MM.1S (cell line): ENCODE results near the gene MROH7.

Experiments
- DNase-seq: peaks from one replicate; pipeline ENCODE4 v3.0.0-alpha.2; 2015
- H2AFZ ChIP-seq: fragments of 300-600 bp; sonication (generic); 2 replicates; pipeline ENCODE4 v1.6.0; 2016; ENCODE audit warnings: antibody characterized with exemption, low read length
- H3F3A ChIP-seq: fragments of 300-600 bp; sonication (generic); 2 replicates; pipeline ENCODE4 v1.6.1; 2016; ENCODE audit warnings: mild to moderate bottlenecking, antibody characterized with exemption, low read length, moderate library complexity, mixed read lengths; ENCODE audit not compliant: insufficient read depth
- H3K27ac ChIP-seq: fragments of 300-600 bp; sonication (generic); 2 replicates; pipeline ENCODE4 v1.5.1; 2016; ENCODE audit warnings: mild to moderate bottlenecking, low read length
- H3K27me3 ChIP-seq: fragments of 300-600 bp; sonication (generic); replicated peaks from 2 replicates; pipeline ENCODE4 v1.6.0; 2016; ENCODE audit warnings: low read length; ENCODE audit not compliant: insufficient read depth
- H3K36me3 ChIP-seq: fragments of 300-600 bp; sonication (generic); replicated peaks from 2 replicates; pipeline ENCODE4 v1.6.1; 2016; ENCODE audit warnings: mild to moderate bottlenecking, low read length, mixed read lengths; ENCODE audit not compliant: insufficient read depth
- H3K4me1 ChIP-seq: fragments of 300-600 bp; sonication (generic); 2 replicates; pipeline ENCODE4 v1.6.1; 2016; ENCODE audit warnings: low read length, mixed read lengths
- H3K4me2 ChIP-seq: fragments of 300-600 bp; sonication (generic); 2 replicates; pipeline ENCODE4 v1.6.0; 2016; ENCODE audit warnings: low read depth, low read length
- H3K4me3 ChIP-seq: fragments of 300-600 bp; sonication (generic); 2 replicates; pipeline ENCODE4 v1.5.1; 2016; ENCODE audit warnings: low read length, mixed read lengths
- H3K79me2 ChIP-seq: fragments of 300-600 bp; sonication (generic); 2 replicates; pipeline ENCODE4 v1.6.1; 2016; ENCODE audit warnings: mixed run types, low read length, mixed read lengths
- H3K9ac ChIP-seq: fragments of 300-600 bp; sonication (generic); 2 replicates; pipeline ENCODE4 v1.6.1; 2016; ENCODE audit warnings: low read length, mixed read lengths
- H3K9me2 ChIP-seq: fragments of 300-600 bp; sonication (generic); replicated peaks from 2 replicates; pipeline ENCODE4 v1.6.1; 2016; ENCODE audit warnings: mild to moderate bottlenecking, low read length, mixed read lengths; ENCODE audit not compliant: insufficient read depth
- H3K9me3 ChIP-seq: fragments of 300-600 bp; sonication (generic); replicated peaks from 2 replicates; pipeline ENCODE4 v1.6.1; 2016; ENCODE audit warnings: mild to moderate bottlenecking, low read length, mixed read lengths; ENCODE audit not compliant: insufficient read depth
- H4K20me1 ChIP-seq: fragments of 300-600 bp; sonication (generic); 2 replicates; pipeline ENCODE4 v1.6.1; 2016; ENCODE audit warnings: mild to moderate bottlenecking, low read length, moderate library complexity, mixed read lengths; ENCODE audit not compliant: insufficient read depth
- CTCF ChIP-seq: fragments of 300-600 bp; sonication (generic); IDR thresholded peaks from 2 replicates; pipeline ENCODE4 v1.5.1; 2016; ENCODE audit warnings: antibody characterized with exemption, low read length, mixed read lengths
- EZH2 ChIP-seq: fragments of 300-600 bp; sonication (generic); optimal IDR thresholded peaks from 2 replicates; pipeline ENCODE3; 2017; ENCODE audit warnings: low read depth, mild to moderate bottlenecking, antibody characterized with exemption, low read length, mixed read lengths
- EZH2phosphoT487 ChIP-seq: fragments of 300-600 bp; sonication (generic); IDR thresholded peaks from 2 replicates; pipeline ENCODE4 v1.6.1; 2018; ENCODE audit warnings: antibody characterized with exemption, low read length

MROH7 gene

GRCh38 chr1:54754045-54754444 lies 112.5 kb downstream of the MROH7 start:
- H3K4me3 ChIP-seq = no peak overlapping the region
- no peaks in the 10 kb centered on the region for H3F3A ChIP-seq
- no peaks in the 10 kb centered on the region for H3K9me2 ChIP-seq
- H3K4me2 ChIP-seq = no peak overlapping the region
- H3K36me3 ChIP-seq = no peaks in the 10 kb centered on the region
- H3K9ac ChIP-seq = no peak overlapping the region
- no peak for TF ChIP-seq CTCF
- TF ChIP-seq EZH2 = no peak
- no peak for TF ChIP-seq EZH2phosphoT487
- no peak for DNase-seq
- H3K9me3 ChIP-seq = no peaks in the 10 kb centered on the region
- H3K4me1 ChIP-seq = no peaks in the 10 kb centered on the region
- H3K27me3 ChIP-seq = no peaks in the 10 kb centered on the region
- H2AFZ ChIP-seq = no peak overlapping the region
- no peaks in the 10 kb centered on the region for H3K79me2 ChIP-seq
- no peak overlapping the region for H3K27ac ChIP-seq
- no peaks in the 10 kb centered on the region for H4K20me1 ChIP-seq

GRCh38 chr1:54754486-54755285 lies 113.1 kb downstream of the MROH7 start:
- no peaks in the 10 kb centered on the region for H3K36me3 ChIP-seq
- no peaks in the 10 kb centered on the region for H3K79me2 ChIP-seq
- H2AFZ ChIP-seq = no peak overlapping the region
- TF ChIP-seq EZH2phosphoT487 = no peak
- no peak for TF ChIP-seq EZH2
- no peak for TF ChIP-seq CTCF
- H3K9ac ChIP-seq = no peak overlapping the region
- H4K20me1 ChIP-seq = no peaks in the 10 kb centered on the region
- H3K27me3 ChIP-seq = no peaks in the 10 kb centered on the region
- DNase-seq = no peak
- H3F3A ChIP-seq = no peaks in the 10 kb centered on the region
- no peak overlapping the region for H3K4me2 ChIP-seq
- H3K9me3 ChIP-seq = no peaks in the 10 kb centered on the region
- H3K27ac ChIP-seq = no peak overlapping the region
- no peaks in the 10 kb centered on the region for H3K4me1 ChIP-seq
- no peaks in the 10 kb centered on the region for H3K9me2 ChIP-seq
- no peak overlapping the region for H3K4me3 ChIP-seq

- H4K20me1 ChIP-seq = no peaks in the 10 kb centered on the region
- H3K4me1 ChIP-seq = no peaks in the 10 kb centered on the region
- no peaks in the 10 kb centered on the region for H3K36me3 ChIP-seq
- H3K9me2 ChIP-seq = no peaks in the 10 kb centered on the region
- no peak overlapping the region for H3K27ac ChIP-seq
- H3K27me3 ChIP-seq = no peaks in the 10 kb centered on the region
- H3F3A ChIP-seq = no peaks in the 10 kb centered on the region
- H2AFZ ChIP-seq = no peak overlapping the region
- H3K4me2 ChIP-seq = no peak overlapping the region
- H3K79me2 ChIP-seq = no peaks in the 10 kb centered on the region
- no peak overlapping the region for H3K4me3 ChIP-seq
- TF ChIP-seq EZH2phosphoT487 (no peak), EZH2 (no peak), CTCF (no peak)
- no peak for DNase-seq
- no peak overlapping the region for H3K9ac ChIP-seq
- H3K9me3 ChIP-seq = no peaks in the 10 kb centered on the region
These were observed 116.2 kb downstream of the MROH7 start for GRCh38 chr1:54757833-54758232.
